Epithelial cell of proximal tubule (primary cell): Measurements from ENCODE around the gene NAPA. TPM values are rescaled to one million over a fixed set of nuclear protein-coding genes. Genes with fewer than 3 reads are reported as not detected.

Experiments
- DNase-seq: peaks from one replicate; pipeline ENCODE4 v3.0.0-alpha.2; 2011; ENCODE audit warnings: low read depth
- H3K4me3 ChIP-seq: 2 replicates; pipeline ENCODE4 v1.5.1; 2011; ENCODE audit warnings: low read depth, mild to moderate bottlenecking, low read length
- total RNA-seq: library from RNA; depleted of rRNA; stranded (reverse); fragments of >200 nt; gene quantifications from 2 replicates; pipeline ENCODE4 v1.2.3, GENCODE V29; 2015
- TF ChIP-seq, protein P1 (sequence below): conservative IDR thresholded peaks from 2 replicates; pipeline ENCODE4 v1.5.1; 2012; ENCODE audit warnings: low read depth, mild to moderate bottlenecking, low read length

The NAPA gene
- total RNA-seq, 1 donor from 2014 or later: 78.9 TPM

GRCh38 chr19:47481460-47482052, 33.3 kb downstream of the NAPA start:
- no peak overlapping the region for H3K4me3 ChIP-seq
- DNase-seq: no peak
- TF ChIP-seq, protein P1, sequence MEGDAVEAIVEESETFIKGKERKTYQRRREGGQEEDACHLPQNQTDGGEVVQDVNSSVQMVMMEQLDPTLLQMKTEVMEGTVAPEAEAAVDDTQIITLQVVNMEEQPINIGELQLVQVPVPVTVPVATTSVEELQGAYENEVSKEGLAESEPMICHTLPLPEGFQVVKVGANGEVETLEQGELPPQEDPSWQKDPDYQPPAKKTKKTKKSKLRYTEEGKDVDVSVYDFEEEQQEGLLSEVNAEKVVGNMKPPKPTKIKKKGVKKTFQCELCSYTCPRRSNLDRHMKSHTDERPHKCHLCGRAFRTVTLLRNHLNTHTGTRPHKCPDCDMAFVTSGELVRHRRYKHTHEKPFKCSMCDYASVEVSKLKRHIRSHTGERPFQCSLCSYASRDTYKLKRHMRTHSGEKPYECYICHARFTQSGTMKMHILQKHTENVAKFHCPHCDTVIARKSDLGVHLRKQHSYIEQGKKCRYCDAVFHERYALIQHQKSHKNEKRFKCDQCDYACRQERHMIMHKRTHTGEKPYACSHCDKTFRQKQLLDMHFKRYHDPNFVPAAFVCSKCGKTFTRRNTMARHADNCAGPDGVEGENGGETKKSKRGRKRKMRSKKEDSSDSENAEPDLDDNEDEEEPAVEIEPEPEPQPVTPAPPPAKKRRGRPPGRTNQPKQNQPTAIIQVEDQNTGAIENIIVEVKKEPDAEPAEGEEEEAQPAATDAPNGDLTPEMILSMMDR: no peak

DNA sequence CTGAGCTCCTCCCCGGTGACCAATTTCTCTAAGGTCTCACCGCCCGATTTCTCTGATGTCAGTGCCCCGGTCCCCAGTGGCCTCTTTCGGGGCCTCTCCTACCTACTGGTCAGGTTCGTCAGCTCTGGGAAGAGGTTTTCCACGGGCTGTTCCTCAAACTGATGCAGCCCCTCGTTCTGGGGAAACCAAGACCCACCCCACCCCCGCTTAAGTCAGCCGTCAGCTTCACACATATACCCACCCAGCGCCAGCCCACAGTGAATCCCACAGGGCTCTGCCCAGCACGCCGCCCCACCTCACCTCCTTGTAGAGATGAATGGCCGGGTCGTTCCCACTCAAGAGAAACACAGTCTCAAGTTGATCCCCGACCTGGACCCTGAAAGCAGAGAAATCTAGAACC, 34.2 kb downstream of the NAPA start:
- no peak for DNase-seq
- TF ChIP-seq, protein P1: no peak
- H3K4me3 ChIP-seq: no peak overlapping the region

GRCh38 chr19:47479701-47480503, 35.0 kb downstream of the NAPA start:
- TF ChIP-seq, protein P1: no peak
- DNase-seq: no peak
- no peak overlapping the region for H3K4me3 ChIP-seq

DNA sequence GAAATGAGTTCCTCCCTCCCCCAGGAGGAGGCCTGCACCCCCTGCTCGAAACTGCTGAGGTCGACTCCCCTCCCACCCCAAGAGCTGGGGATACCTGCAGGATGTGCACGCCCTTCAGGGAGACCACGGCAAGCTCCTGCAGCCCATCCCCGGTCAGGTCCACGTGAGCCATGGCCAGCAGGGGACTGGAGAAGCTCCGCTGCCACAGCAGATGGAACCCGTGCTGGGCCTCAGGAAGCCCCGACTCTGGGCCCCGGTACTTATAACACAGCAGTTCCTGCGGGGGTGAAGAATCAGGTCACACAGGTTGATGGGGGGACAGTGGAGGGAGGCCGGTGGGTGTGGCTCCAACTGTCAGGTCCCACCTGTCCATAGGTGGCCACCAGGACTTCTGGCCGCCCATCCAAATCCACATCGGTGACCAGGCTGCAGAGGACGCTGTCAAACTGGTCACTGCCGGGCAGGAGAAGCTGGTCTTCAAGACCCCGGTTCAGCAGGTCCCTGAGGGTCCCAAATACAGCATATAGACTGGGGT, 38.4 kb downstream of the NAPA start:
- H3K4me3 ChIP-seq: no peak overlapping the region
- TF ChIP-seq, protein P1: no peak
- DNase-seq: no peak

- H3K4me3 ChIP-seq: no peak overlapping the region
- TF ChIP-seq, protein P1: no peak
- DNase-seq: no peak
These were observed 39.4 kb downstream of the NAPA start for GRCh38 chr19:47475465-47475864.

DNA sequence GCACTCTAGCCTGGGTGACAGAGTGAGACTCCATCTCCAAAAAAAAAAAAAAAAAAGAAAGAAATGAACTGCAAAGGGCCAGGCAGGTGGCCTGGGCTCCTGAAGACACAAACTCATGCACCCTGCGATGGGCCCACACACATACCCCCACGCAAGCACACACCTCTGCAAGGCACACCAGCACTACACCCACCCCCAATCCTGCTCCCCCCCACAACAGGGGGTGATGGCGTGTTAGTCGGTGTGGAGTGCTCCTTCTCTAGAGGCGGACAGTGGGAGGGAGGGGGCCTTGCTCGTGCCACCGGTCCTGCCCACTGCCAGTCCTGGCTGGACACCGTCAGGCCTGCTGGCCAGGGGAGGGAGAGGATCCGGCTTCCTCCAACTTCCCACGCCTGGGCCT, 41.5 kb downstream of the NAPA start:
- H3K4me3 ChIP-seq: no peak overlapping the region
- no peak for DNase-seq
- TF ChIP-seq, protein P1: no peak
